ENCODE data around the gene CARD19.

DNA sequence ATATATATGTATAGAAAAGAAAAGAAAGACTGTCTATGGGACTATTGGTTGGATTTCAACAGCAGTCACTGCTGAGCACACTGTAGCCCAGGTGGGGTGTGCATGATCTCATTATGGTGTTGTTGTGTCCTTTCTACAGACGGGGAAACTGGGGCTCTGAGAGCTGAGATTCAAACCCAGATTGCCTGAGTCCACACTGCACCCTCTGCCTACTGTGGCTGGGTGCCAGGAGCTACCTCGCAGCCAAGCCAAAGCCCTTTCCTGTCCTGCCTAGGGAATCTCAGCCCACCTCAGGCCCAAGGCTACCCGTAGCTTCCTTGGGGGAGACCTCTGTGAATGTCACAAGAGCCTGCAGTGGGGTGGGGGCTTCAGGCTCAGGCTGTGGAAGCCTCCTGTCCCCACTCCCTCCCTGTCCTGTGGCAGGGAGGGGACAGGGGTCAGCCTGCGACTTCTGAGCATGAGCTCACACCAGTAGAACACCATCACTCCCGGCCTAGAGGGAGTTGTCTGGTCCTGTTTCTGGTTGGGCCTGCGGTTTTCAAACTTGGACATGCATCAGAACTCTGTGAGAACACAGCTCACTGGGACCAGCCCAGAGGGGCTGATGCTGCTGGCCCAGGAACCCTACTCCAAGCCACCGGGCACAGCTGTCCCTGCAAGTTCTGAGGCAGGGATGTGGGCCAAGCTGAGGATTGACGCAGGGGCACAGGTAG, 45.9 kb downstream of the CARD19 start:
- TF ChIP-seq, protein P1, sequence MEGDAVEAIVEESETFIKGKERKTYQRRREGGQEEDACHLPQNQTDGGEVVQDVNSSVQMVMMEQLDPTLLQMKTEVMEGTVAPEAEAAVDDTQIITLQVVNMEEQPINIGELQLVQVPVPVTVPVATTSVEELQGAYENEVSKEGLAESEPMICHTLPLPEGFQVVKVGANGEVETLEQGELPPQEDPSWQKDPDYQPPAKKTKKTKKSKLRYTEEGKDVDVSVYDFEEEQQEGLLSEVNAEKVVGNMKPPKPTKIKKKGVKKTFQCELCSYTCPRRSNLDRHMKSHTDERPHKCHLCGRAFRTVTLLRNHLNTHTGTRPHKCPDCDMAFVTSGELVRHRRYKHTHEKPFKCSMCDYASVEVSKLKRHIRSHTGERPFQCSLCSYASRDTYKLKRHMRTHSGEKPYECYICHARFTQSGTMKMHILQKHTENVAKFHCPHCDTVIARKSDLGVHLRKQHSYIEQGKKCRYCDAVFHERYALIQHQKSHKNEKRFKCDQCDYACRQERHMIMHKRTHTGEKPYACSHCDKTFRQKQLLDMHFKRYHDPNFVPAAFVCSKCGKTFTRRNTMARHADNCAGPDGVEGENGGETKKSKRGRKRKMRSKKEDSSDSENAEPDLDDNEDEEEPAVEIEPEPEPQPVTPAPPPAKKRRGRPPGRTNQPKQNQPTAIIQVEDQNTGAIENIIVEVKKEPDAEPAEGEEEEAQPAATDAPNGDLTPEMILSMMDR (IDR thresholded peaks at IDR 0.05; ENCODE audit: low read length), result no peak
- TF ChIP-seq EZH2phosphoT487 (IDR thresholded peaks at IDR 0.05; ENCODE audit: low read length), result no peak

Measured in MM.1S (cell line).